DMS53 (cell line): ENCODE data around the gene SEPTIN10.

Source experiments
- DNase-seq: peaks from one replicate; lab custom pipeline; 2025; lab: John Stamatoyannopoulos, UW

SEPTIN10 gene

GRCh38 chr2:109497911-109498870 is 115.6 kb downstream of the SEPTIN10 start:
- DNase-seq, result no peak

GRCh38 chr2:109497463-109497862 is 116.3 kb downstream of the SEPTIN10 start:
- no peak for DNase-seq

DNA sequence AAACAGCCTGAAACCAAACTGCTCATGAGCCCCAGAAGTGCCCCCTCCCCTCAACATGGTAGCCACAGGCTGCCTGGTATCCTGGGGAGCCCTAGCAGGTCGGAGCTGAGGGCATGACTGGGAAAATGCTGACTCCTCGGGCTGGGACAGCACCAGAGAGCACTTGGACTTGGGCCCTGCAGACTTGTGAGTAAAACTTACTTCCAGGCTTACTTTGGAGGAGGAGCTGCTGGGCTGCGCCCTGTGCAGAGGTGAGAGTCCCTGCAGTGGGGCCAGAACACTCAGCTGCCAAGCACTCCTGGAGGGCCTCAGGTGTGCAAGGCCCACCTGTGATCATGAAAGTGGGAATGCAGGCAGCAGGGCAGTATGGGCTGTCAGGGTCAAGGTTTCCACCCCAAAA is 119.4 kb downstream of the SEPTIN10 start:
- DNase-seq, result no peak

GRCh38 chr2:109493176-109493935 is 120.4 kb downstream of the SEPTIN10 start:
- DNase-seq, result no peak
